ENCODE data around the gene KCNG2.

The KCNG2 gene

DNA sequence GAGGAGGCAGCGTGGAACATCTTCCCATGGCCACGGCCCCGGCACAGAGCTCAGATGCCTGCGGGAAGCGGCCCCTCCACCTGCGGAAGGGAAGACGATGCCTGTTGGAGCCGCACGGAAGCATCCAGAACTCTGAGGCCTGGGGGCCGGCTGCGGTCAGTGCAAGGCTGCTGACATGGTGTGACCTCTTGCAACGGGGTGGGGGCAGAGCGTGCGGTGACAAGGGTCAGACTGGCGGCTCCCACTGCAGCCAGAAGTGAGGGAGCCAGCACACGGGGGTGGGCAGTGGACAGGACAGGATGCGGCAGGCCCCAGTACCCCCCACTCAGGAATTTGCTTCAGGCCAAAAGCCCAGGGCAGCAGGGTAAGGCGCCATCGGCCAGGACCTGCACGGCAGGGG lies 104.9 kb downstream of the KCNG2 start:
- Histone ChIP-seq H2AFZ (ENCODE audit: low read length) (no peak overlapping the region), H3F3A (ENCODE audit: low read depth) (no peaks in the 10 kb centered on the region), H3K4me1 (ENCODE audit: insufficient read depth, low read length, poor library complexity, severe bottlenecking) (no peaks in the 10 kb centered on the region), H3K9me2 (replicated peaks; ENCODE audit: low read depth, low read length) (no peaks in the 10 kb centered on the region), H3K79me2 (ENCODE audit: insufficient read depth, low read length) (no peaks in the 10 kb centered on the region), H4K20me1 (ENCODE audit: insufficient read depth, low read length, poor library complexity, severe bottlenecking) (no peaks in the 10 kb centered on the region), H3K4me2 (ENCODE audit: low read depth, low read length, poor library complexity, severe bottlenecking) (no peak overlapping the region), H3K9ac (ENCODE audit: low read depth, low read length, poor library complexity, severe bottlenecking) (no peak overlapping the region), H3K4me3 (ENCODE audit: low read length, poor library complexity, severe bottlenecking) (no peak overlapping the region), H3K27me3 (ENCODE audit: insufficient read depth, low read length, poor library complexity, severe bottlenecking) (no peaks in the 10 kb centered on the region), H3K36me3 (ENCODE audit: insufficient read depth, low read length) (no peaks in the 10 kb centered on the region; the same call in 1 of the 2 replicates), H3K9me3 (ENCODE audit: insufficient read depth, low read depth, low read length) (peaks cover 6% of the 10 kb centered on the region; the same call in 1 of the 2 replicates)
- no peak for TF ChIP-seq EZH2phosphoT487 (IDR thresholded peaks at IDR 0.05; ENCODE audit: borderline replicate concordance)
- TF ChIP-seq, protein P1, sequence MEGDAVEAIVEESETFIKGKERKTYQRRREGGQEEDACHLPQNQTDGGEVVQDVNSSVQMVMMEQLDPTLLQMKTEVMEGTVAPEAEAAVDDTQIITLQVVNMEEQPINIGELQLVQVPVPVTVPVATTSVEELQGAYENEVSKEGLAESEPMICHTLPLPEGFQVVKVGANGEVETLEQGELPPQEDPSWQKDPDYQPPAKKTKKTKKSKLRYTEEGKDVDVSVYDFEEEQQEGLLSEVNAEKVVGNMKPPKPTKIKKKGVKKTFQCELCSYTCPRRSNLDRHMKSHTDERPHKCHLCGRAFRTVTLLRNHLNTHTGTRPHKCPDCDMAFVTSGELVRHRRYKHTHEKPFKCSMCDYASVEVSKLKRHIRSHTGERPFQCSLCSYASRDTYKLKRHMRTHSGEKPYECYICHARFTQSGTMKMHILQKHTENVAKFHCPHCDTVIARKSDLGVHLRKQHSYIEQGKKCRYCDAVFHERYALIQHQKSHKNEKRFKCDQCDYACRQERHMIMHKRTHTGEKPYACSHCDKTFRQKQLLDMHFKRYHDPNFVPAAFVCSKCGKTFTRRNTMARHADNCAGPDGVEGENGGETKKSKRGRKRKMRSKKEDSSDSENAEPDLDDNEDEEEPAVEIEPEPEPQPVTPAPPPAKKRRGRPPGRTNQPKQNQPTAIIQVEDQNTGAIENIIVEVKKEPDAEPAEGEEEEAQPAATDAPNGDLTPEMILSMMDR (conservative IDR thresholded peaks at IDR 0.05; ENCODE audit: low read length) = no peak

DNA sequence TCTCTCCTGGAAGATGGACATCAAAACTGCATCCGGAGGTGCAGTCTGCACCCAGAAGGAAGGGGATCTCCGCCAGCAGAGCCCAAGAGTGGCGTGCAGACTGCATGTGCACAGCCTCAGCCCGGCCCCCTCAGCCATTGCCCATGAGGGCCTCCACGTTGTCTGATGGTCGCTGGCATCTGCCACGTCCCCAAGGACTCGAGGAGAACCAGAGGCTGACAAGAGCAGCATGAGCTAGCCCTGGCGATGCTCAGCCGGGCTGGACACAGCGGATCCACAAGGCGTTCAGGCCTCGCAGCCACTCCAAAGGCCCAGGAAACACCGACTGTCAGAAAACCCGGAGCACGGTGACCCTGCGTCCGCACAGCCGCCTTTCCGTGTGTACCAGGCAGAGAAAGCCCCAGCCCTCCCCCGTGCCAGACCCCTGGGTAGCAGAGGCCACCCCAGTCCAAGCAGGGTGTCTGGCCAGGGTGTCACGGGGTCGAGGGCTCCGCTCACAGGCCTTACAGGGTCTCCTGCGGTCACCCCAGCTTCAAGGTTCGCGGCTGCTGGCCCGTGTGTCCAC lies 105.4 kb downstream of the KCNG2 start:
- Histone ChIP-seq H3K9me3 (ENCODE audit: insufficient read depth, low read depth, low read length) (peaks cover under 1% of the 10 kb centered on the region; the same call in 1 of the 2 replicates), H3K4me3 (ENCODE audit: low read length, poor library complexity, severe bottlenecking) (no peak overlapping the region), H3K36me3 (ENCODE audit: insufficient read depth, low read length) (no peaks in the 10 kb centered on the region; the same call in 1 of the 2 replicates), H3K27me3 (ENCODE audit: insufficient read depth, low read length, poor library complexity, severe bottlenecking) (no peaks in the 10 kb centered on the region), H3K4me1 (ENCODE audit: insufficient read depth, low read length, poor library complexity, severe bottlenecking) (no peaks in the 10 kb centered on the region), H3K79me2 (ENCODE audit: insufficient read depth, low read length) (no peaks in the 10 kb centered on the region), H3F3A (ENCODE audit: low read depth) (no peaks in the 10 kb centered on the region), H2AFZ (ENCODE audit: low read length) (no peak overlapping the region), H3K4me2 (ENCODE audit: low read depth, low read length, poor library complexity, severe bottlenecking) (no peak overlapping the region), H3K9me2 (replicated peaks; ENCODE audit: low read depth, low read length) (no peaks in the 10 kb centered on the region), H4K20me1 (ENCODE audit: insufficient read depth, low read length, poor library complexity, severe bottlenecking) (no peaks in the 10 kb centered on the region), H3K9ac (ENCODE audit: low read depth, low read length, poor library complexity, severe bottlenecking) (no peak overlapping the region)
- TF ChIP-seq EZH2phosphoT487 (IDR thresholded peaks at IDR 0.05; ENCODE audit: borderline replicate concordance) = no peak
- TF ChIP-seq, protein P1 (conservative IDR thresholded peaks at IDR 0.05; ENCODE audit: low read length) = no peak

DNA sequence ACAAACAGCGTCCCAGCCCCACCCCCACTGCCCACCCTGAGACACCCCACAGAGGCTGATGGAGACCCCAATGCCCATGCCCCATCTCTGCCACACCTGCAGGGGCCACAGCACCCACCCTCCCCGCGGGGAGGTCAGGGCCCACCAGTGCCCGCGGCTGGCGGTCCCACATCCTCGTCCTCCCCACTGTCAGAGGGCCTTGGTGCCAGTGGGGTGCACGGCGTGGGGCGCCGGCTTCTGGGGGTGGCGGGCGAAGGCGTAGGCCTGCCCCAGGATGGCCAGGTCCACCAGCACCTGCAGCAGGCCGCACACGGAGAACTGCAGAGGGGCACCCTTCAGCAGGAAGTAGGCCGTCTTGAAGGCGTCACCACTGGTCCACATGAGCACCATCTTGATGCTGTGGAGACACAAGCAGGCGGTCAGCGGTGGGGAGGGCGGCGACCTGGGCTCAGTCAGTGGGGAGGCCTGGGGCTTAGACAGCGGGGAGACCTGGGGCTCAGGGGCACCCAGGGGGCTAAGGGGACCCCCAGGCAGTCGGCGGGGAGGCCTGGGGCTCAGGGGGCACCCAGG lies 106.1 kb downstream of the KCNG2 start:
- Histone ChIP-seq H3K9ac (ENCODE audit: low read depth, low read length, poor library complexity, severe bottlenecking) (no peak overlapping the region), H3K27me3 (ENCODE audit: insufficient read depth, low read length, poor library complexity, severe bottlenecking) (no peaks in the 10 kb centered on the region), H3K79me2 (ENCODE audit: insufficient read depth, low read length) (no peaks in the 10 kb centered on the region), H3K9me2 (replicated peaks; ENCODE audit: low read depth, low read length) (no peaks in the 10 kb centered on the region), H2AFZ (ENCODE audit: low read length) (no peak overlapping the region), H3F3A (ENCODE audit: low read depth) (no peaks in the 10 kb centered on the region), H3K4me2 (ENCODE audit: low read depth, low read length, poor library complexity, severe bottlenecking) (no peak overlapping the region), H3K9me3 (ENCODE audit: insufficient read depth, low read depth, low read length) (no peaks in the 10 kb centered on the region; the same call in 1 of the 2 replicates), H3K36me3 (ENCODE audit: insufficient read depth, low read length) (no peaks in the 10 kb centered on the region; the same call in 1 of the 2 replicates), H3K4me3 (ENCODE audit: low read length, poor library complexity, severe bottlenecking) (no peak overlapping the region), H4K20me1 (ENCODE audit: insufficient read depth, low read length, poor library complexity, severe bottlenecking) (no peaks in the 10 kb centered on the region), H3K4me1 (ENCODE audit: insufficient read depth, low read length, poor library complexity, severe bottlenecking) (no peaks in the 10 kb centered on the region)
- no peak for TF ChIP-seq EZH2phosphoT487 (IDR thresholded peaks at IDR 0.05; ENCODE audit: borderline replicate concordance)
- TF ChIP-seq, protein P1 (conservative IDR thresholded peaks at IDR 0.05; ENCODE audit: low read length) = no peak

Measured in Loucy (cell line).